GM19395 (cell line): Measurements from ENCODE around the gene VOPP1.
"Not testable (repeated sequence)": the region's sequence is repeated elsewhere in the genome, so short reads cannot be mapped to it uniquely, and the experiment has no call there.

Experiments
- ATAC-seq: cut with Tn5 transposase; IDR thresholded peaks from one replicate; pipeline ENCODE4 v1.9.1; 2021; ENCODE audit warnings: mild to moderate bottlenecking, moderate library complexity; ENCODE audit not compliant: unreplicated experiment

VOPP1 gene

DNA sequence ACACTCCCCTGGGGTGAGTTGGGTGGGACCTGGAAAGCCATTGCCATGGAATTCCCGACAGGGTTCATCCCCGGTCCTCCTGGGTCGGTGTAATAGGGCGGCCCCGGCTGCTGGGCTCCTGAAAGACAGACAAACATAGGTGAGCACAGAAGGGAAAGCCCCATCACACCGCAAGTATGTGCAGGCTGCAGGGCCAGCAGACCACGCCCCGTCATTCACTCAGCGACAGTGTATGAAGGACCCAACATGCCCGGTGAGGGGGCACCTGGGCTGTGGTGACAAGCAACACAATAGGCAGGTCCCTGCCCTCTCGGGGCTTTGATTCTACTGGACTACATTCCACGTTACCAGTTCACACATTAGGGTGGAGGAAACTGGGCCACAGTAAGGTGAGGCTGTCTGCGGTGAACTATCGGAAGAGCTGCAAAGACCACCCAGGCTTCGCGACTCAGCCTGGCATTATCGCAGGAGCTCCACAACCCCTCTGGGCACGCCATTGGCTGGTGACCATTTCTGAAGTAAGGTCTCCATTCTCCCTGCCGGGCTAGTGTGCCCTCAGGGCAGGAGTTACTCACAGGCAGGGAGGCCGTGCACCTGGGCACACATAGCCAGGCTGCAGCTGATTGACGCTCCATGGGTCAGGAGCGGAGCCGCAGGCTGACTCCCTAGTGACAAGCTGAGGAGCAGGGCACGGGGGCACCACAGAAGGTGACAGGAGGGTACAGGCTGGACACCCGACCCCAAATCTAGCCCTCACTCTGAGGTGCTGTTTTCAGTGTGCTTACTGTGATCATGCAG lies 99.2 kb downstream of the VOPP1 start:
- no peak for ATAC-seq

DNA sequence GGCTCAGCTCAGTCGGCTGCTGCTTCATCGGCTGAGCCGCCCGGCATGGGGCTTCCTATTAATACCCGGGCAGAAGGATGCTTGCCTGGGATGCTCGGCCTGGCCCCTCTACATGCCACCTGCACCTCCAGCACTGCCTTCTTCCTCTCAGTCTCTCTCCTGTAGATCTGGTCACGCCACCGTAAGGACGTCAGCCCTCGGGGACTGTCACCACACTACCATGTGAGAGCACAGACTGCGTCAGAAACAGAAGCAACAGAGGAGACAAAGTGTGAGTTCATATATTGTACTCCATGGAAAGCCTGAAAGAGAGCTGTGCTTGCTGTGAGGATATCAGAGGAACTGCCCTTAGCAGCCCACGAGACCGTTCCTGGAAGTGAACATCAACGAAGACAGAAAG lies 99.9 kb downstream of the VOPP1 start:
- not testable (repeated sequence) for ATAC-seq

DNA sequence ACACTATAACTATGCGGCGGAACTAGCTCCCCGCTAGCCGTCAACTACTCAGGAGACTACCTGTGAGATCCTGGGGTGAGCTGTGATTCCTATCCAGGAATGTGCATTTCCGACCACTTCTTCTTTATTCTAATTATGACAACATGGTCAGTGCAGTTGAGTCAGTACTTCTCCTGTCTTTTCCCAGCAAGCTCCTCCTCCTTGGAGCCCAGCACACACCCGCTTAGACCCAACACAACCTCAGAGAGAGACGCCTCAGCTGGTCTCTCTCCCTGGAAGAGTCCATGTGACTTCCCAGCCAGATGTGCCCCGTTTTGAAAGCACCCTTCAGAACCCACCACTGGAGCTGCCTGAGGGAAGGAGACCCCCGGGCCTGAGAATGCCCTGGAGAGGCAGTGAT lies 100.7 kb downstream of the VOPP1 start:
- ATAC-seq: not testable (repeated sequence)

DNA sequence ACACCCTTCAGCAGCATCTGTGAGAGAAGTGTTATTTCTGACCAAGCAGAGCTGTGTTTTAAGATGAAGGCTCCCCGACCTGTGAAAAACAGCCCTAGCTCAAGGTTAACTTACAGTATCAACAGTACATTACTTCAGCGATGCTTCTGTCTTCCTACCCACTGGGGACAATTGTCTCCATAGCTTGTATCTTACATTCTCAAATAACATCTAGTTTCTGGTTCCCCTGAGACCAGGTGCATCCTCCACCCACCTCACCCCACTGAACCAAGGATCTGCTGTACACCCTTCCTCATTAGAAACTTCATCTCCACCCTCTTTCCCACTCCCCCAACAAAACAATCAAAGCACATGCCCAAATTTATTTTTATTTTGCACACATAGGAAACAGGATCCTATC lies 102.0 kb downstream of the VOPP1 start:
- no peak for ATAC-seq

DNA sequence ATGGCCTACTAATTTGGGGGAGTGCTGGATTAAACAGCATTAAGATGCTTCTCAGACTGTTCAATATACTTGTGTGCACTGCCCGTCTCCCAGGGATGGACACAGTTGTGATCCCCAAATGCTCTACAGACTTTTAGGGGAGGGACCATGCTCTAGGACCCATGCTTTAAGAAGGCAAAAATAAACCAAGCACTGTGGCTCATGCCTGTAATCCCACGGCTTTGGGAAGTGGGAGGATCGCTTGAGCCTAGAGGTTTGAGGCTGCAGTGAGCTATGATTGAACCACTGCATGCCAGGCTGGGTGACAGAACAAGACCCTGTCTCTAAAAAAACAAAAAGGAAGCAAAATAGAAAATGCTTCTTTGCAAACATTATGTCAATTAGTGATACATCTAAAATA lies 102.6 kb downstream of the VOPP1 start:
- no peak for ATAC-seq

DNA sequence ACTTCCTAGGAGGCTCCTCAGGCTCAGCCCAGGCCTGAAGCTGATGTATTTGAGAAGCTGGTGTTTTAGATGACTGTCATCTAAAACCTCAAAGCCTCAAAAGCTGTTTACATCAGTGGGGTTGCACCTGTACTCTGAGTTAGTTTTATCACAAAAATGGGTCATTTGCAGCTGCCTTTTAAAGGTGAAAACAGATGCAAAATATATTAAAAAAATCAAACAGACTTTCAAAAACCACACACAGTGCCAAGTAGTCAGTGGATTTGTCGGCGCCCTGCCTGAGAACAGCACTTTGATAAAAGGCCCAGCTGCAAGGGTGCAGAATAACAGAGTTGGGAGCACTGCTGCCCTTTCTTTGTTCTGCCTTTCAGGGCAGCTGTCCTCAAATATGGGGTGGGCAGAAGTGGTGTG lies 103.0 kb downstream of the VOPP1 start:
- no peak for ATAC-seq

DNA sequence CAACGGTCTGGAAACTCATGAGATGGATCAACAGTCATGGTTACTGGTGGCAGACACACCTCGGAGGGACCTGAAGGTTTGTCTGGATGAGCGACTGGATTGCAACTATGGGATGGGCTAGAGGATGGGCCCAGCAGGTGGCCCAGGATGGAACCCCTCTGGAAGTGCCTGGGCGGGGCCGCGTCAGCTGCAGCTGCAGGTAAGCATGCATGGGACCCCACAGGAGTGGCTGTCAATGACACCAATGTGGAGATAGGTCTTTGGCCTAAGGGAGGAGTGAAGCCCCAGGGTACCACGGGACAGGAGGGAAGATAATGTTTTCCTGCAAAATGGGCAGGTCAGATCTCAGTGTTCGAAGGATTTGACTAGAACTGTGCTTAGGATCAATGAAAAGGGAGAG lies 103.8 kb downstream of the VOPP1 start:
- ATAC-seq: no peak

DNA sequence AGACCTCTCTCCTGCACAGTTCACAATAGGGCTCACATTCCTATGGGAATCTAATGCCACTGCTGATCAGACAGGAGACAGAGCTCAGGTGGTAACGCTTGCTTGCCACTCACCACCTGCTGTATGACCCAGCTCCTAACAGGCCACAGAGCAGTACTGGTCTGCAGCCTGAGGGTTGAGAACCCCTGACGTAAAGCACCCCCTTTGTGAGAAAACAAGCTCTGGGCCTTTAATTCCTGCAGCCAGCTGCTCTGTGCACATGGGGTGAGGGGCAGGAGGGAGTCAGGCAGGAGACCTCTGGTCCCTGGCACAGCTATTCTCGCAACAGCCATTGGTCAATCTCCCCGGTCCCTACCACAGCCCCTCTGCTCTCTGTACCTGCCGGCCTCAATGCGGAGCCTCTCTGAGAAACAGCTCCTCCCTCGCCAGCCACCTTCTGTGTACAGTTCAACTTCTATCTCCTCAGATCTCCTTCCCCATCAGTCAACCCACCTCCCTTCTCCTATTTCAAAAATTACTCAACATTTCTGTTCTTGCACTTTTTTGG lies 105.2 kb downstream of the VOPP1 start:
- ATAC-seq: no peak

DNA sequence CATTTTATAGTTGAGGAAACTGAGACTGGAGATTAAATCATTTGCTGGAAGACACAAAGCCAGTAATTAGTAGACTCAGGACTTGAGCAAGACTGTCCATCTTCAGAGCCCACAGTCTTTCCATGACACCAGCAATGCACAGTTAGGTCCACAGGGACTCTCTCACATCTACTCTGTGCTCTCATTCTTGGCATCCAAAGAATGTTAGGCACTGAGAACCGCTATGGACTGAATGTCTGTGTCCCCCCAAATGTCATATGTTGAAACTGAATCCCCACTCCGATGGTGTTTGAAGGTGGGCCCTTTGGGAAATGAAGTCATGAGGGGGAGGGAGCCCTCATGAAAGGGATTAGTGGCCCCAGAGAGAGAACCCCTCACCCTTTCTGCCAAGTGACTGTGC lies 106.6 kb downstream of the VOPP1 start:
- ATAC-seq: no peak

DNA sequence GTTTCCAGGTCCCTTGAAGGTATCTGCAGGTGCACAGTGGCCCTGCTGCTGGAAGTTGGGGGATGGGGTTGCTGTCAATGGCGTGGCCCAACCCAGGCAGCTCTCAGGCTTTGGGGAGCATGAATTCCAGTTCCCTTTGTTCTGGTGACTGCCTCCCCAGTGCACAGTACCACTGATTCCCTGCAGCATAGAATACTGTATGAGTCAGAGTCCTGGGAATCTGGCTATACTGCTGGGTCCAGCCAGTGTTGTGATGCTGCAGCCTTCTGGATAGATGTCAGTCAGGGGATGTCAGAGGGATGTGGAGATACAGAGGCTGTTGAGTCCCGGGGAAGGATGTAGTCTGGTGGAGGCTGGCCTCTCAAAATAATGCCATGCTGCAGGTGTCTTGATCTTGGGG lies 107.9 kb downstream of the VOPP1 start:
- ATAC-seq: no peak

DNA sequence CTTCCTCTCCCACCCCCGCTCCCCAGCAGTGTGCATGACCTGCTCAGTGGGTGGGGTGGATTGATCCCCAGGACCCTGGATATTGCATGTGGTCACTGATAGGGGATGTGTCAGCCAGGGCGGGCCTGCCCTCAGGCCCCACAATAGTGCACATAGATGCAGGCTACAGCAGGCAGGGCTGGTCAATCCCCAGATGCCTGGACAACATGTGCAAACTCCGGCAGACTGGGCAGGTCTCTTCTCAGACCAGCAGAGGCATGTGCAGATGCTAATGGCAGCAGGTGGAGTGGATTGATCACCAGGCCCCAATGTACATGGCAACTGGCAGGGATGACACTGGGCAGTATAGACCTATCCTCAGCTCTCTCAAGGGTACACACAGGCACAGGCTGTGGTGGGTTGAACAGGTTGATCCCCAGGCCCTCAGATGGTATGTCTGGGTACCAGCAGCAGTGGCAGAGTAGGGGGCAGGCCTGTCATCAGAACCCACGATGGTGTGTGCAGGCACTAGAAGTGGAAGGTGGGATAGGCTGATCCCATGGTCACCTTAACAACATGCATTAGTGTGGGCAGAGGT lies 108.5 kb downstream of the VOPP1 start:
- no peak for ATAC-seq

DNA sequence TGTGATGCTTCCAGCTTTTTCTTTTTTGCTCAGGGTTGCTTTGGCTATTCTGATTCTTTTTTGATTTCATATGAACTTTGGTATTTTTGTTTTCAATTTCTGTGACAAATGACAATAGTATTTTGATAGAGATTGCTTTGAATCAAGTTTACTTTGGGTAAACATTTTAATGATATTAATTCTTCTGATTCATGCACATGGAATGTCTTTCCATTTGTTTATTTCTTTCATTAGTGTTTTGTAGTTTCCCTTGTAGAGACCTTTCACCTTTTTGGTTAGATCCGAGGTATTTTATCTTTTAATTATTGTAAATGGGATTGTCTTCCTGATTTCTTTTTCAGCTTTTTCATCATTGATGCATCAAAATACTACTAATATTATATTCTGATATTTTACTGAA lies 114.0 kb downstream of the VOPP1 start:
- no peak for ATAC-seq

DNA sequence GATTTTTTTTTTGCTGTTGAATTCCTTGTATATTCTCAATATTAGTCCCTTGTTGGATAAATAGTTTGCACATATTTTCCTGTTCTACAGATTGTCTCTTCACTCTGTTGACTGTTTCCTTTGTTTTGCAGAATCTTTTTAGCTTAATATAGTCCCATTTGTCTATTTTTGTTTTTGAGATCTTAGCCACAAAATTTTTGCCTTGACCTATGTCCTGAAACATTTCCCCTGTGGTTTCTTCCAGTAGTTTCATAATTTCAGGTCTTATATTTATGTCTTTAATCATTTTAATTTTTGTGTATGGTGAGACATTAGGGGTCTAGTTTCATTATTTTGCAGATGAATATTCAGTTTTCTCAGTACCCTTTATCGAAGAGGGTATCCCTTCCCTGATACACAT lies 114.5 kb downstream of the VOPP1 start:
- ATAC-seq: no peak

DNA sequence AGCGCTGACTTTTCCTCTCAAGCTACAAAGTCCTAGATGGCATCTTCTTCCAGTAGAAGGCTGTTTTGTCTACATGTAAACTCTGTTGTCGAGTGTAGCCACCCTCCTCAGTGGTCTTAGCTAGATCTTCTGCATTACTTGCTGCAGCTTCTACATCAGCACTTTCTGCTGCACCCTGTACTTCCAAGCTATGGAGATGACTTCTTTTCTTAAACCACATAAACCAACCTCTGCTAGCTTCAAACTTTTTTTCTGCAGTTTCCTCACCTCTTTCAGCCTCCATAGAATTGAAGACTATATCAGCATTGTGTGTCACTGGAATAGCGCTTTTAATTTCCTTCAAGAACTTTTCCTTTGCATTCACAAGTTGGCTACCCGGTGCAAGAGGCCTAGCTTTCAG lies 119.3 kb downstream of the VOPP1 start:
- no peak for ATAC-seq

DNA sequence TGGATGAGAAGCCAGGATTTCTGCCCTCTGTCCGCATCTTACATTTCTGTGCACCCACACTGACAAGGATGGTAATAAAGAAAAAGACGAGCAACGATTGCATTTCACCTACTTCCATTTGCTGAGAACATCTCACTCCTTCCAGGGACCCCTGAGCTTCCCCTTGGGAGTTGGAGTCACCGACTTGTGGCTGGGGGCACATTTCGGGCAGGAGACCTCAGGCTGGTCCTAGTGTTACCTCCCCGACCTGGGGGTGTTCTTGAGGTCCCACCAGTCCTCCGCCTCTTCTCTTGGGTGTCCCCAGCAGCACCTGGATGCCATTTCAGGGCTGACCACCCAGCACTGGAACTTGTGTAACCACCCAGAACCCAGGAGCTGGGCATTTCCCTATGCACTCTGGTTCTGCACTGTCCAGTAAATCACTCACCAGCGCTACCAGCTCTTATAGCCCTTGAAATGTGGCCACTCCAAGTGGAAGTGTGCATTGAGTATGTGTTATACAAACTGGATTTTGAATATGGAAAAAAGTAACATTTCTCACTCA lies 122.2 kb downstream of the VOPP1 start:
- ATAC-seq: no peak

DNA sequence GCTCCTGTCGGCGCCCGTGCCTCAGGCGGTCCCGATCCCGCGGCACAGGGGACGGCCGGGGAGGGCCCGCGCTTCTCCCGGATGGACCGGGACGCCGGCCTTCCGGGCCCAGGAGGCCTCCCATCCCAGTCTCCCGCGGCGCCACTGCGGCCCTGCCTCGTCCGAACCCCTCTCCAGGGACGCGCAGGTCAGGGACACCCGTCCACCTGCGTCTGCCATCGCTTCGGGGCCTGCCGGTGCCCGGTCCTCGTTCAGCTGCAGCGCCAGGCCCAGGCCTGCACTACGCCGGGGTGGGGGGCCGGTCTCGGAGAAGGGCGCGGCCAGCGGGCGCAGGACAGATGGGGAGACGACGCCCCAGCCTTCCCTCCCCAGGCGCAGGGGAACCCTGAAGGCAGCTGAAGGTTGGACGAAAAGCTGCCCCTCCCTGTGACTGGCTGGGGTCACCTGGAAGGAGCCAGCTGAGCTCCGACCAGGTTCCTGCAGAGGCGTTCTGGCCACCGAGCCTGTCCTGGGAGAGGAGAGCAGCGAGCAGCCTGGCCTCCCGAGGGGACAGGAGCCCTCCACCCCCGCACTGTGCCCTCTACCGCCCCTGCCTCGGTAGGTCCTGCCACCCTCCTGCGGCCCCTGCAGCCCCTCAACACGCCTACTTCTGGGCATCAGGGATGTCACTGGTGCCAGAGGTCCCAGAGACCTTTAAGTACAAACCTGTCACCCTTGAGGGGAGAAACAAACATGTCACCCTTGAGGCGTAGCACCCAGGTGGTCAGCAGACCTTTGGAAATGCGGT lies 122.9 kb downstream of the VOPP1 start:
- no peak for ATAC-seq

DNA sequence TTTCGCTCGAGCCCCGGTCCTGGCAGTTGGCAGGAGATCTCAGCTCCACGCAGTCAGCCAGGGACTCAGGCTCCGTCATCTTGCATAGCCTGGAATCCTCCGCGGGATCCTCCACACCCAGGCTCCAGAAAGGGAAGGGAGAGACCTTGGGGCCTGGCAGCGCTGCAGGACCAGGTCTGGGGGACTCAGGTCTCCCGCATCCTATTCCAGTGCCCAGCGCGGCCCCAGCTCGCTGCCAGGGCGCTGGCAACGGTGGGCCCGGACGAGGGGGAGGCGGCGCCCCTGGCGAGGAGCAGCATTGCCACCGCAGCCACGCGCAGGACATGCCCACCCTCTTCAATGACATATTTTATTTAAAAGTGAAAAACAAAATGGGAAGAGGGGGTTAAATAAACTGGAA lies 123.8 kb downstream of the VOPP1 start:
- ATAC-seq: no peak

DNA sequence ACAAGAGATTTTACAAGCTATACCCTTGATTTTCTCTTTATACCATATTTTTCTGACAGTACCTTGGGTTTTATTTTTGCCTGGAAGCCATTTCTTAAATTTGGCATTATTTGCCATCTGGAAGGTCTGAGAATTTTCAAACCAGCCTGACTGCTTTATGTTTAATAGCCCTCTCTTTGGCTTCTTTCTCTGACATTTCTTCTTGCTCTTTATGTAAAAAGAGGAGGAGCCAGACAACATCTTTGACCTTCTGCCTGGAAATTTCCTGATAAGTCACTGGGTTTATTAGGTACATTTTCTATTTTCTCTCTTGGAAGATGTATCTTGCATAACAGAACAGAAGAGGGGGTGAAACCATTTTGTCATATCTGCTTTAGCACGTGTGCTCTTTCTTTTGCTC lies 127.5 kb downstream of the VOPP1 start:
- no peak for ATAC-seq

DNA sequence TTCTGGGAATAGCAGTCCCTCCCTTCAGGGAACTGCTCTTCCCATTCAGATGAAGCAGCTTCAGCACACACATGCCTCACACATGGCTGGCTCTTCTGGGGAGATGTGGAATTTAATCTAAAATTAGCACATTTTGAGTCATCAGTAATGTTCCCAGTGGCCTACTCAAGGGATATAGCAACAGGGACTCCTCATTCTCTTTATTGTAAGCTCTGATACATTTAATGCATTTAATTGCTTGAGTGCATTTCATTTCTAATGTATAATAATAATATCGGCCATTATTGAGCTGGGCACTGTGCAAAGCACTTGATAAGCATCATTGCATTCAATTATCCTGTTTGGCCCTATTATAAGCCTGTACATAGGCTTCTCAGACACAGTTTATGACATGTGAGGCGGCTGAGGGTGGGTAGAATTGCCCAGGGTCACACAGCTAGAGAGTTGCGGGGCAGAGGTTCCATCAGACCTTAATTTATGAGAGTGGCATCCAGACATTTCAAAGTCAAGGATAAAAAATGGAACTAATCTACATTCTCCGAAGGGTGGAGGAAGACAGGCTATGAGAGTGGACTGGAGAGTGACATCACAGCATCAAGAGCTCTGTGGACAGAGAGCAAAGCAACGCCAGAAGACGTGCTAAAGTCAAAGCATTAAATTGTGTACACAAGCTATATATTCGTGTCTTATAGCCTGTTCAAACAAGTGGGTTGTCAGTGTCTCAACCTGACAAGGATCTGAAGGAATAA lies 130.4 kb downstream of the VOPP1 start:
- ATAC-seq: no peak

DNA sequence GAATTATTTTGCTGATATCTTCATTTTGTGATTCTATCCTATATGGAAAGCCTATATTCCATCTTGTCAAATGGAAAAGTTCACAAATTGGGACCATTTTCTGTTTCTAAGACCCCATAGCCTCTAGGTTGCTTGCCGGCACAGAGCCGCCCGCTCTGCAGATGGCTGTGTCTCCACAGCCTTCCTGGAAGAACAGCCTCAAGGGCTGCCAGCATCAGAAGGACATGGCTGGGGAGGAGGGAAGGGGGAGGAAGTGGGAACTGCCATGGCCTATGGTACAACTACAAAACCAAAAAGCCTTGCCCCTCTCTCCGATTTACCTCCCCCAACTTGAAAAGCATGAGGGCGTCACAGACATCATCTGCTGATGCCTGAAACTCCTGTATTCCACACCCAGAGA lies 131.3 kb downstream of the VOPP1 start:
- no peak for ATAC-seq
